ENCODE measurements around the gene ATP4B.
"Not testable (repeated sequence)": the region's sequence is repeated elsewhere in the genome, so short reads cannot be mapped to it uniquely, and the experiment has no call there.

ATP4B gene

GRCh38 chr13:113625965-113626721, 31.9 kb downstream of the ATP4B start:
- DNase-seq (ENCODE audit: low spot score) = no peak

- DNase-seq (ENCODE audit: low spot score) = not testable (repeated sequence)
Observed at GRCh38 chr13:113624640-113625304, 33.2 kb downstream of the ATP4B start.

DNA sequence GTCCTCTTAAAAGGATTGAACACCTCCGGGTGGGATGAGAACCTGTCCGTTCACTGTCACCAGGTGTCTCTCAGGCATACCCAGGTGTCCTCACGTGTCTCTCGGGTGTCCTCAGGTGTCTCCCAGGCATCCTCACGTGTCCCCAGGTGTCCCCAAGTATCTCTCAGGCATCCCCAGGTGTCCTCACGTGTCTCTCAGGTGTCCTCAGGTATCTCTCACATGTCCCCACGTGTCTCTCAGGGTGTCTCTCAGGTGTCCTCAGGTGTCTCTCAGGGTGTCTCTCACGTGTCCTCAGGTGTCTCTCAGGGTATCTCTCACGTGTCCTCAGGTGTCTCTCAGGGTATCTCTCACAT, 33.8 kb downstream of the ATP4B start:
- no peak for DNase-seq (ENCODE audit: low spot score)

DNA sequence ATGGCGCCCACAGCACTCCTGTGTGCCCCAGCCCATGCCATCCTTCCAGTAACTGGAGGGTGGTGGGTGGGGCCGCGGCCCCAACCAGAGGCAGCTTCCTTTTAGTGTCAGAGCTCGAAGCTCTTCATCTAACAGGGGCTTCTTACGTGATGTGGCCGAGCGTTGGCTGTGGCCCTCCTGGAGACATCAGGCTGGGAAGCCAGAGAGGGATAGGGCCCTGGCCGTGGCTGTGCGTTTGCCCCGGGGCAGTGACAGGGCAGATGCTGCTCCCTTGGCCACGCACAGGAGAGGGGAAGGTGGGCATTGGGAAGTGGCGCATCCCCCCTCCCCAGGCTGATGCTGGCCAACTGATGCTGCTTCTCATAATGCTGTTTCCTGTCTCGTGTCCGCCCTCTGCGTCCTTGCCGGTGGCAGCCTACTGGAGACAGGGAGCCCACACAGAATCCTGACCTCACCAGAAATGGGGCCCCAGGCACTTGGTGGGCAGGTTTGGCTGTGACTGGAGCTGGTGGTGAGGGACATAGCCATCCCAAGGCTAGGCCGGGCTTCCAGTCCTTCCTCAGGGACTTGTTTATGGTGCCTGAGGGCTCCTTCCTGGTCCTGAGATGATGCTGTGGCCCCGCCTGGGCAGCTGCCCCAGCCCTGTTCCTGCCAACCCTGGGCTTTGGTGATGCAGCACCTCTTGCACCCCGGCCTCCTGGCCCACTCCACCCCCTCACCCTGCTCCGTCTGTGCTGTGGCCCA, 34.3 kb downstream of the ATP4B start:
- DNase-seq (ENCODE audit: low spot score) = no peak

DNA sequence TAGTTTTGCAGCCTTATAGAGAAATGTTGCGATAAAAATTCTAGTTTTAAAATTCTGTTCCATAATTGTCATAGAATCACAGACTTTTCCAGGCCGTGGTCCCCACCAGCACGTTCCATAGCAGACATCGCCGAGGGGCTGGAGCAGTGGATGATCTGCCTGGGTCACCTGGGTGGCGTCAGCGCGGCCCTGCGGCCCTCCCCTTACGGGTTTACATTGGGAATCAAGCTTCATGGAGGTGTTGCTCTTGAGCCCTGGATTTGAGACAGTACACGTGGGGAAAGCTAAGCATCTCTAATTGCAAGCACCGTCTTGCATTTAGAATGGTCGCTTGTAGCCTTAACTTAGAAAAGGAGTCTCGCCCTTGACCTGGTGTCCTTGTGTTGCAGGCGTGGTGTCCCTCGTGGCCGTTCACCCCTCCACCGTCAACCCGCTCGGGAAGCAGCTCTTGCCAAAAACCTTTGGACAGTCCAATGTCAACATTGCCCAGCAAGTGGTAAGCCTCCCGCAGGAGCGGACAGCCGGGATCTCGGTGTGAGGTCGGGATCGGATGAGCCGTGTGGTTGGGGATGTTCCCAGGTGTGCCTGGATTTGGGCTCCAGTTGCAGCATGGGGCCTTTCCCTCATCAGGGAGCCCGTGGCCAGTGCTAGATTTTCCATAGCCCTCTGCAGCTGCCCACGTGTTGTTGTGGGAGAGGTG, 35.1 kb downstream of the ATP4B start:
- DNase-seq (ENCODE audit: low spot score) = no peak

DNA sequence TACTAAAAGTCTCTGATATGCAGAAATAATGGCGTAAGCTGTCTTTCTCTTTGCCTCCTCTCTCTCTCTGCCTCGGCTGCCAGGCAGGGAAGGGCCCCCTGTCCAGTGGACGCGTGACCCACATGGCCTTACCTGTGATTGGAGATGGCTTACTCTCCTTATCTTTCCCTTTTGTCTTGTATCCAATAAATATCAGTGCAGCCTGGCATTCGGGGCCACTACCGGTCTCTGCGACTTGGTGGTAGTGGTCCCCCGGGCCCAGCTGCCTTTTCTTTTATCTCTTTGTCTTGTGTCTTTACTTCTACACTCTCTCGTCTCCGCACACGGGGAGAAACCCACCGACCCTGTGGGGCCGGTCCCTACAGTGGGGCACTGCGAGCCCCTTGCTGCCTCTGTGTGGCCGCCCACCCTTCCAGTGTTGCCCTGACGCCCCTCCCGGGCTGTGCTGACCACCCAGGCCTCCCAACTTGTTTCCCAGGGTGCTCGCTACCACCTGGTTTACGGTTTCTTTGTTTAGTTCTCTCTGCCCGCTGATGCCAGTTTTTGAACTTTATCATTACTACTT, 35.9 kb downstream of the ATP4B start:
- DNase-seq (ENCODE audit: low spot score) = not testable (repeated sequence)

- DNase-seq (ENCODE audit: low spot score) = peak; percentile 16
Observed at GRCh38 chr13:113621498-113621897, 36.5 kb downstream of the ATP4B start.

- no peak for DNase-seq (ENCODE audit: low spot score)
Observed at GRCh38 chr13:113621046-113621445, 37.0 kb downstream of the ATP4B start.

DNA sequence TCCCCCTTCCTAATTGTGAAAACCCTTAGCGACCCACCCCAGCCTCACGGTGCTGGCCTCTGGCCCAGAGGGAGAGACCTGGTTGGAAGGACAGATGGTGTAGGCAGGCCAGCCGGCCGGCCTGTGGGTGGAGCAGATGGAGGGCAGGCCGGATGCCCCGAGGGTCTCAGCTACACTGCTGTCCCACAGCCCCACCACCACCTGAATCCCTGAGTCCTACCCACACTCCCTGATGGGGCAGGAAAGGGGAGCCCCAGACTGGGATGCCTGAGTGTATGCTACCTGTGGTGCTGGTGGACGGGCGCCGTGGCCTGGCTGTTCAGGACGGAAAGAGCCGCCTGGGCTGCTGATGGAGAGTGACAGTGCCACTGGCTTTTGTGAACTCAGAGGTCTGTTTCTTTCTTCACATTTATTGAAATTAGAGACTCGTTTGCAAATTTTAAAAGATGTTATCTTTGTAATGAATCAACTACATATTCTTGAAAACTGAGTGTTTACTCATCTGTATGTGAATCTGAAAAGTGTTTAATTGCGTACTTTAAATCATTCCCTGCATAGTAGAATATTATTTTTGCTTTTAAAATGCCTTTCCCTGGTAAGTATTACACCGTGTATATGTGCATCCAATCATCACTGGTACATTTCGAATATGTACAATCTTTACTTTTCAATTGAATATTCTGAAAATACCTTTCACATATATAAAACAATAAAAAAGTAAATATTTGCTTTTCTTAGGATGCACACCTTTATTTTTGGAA, 37.8 kb downstream of the ATP4B start:
- no peak for DNase-seq (ENCODE audit: low spot score)

DNA sequence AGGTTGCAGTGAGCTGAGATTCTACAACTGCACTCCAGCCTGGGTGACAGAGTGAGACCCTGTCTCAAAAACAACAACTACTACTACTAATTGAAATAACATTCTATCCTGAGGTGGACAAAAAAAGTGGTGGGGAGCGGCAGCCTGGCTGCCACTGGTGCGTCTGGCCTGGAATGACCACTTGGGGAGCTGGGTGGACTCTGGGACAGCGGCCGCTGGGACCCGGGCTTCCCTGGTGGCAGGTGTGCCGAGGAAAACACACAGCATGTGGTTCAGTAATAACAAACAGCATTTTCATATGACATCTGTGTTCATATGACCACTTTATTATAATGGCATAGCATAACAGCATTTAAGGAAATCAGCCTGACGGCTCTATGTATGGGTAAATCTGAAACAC, 39.5 kb downstream of the ATP4B start:
- DNase-seq (ENCODE audit: low spot score) = no peak

- DNase-seq (ENCODE audit: low spot score) = no peak
Observed at GRCh38 chr13:113617961-113618360, 40.0 kb downstream of the ATP4B start.

- no peak for DNase-seq (ENCODE audit: low spot score)
Observed at GRCh38 chr13:113616991-113617749, 40.8 kb downstream of the ATP4B start.

GRCh38 chr13:113616281-113616906, 41.6 kb downstream of the ATP4B start:
- DNase-seq (ENCODE audit: low spot score) = no peak

DNA sequence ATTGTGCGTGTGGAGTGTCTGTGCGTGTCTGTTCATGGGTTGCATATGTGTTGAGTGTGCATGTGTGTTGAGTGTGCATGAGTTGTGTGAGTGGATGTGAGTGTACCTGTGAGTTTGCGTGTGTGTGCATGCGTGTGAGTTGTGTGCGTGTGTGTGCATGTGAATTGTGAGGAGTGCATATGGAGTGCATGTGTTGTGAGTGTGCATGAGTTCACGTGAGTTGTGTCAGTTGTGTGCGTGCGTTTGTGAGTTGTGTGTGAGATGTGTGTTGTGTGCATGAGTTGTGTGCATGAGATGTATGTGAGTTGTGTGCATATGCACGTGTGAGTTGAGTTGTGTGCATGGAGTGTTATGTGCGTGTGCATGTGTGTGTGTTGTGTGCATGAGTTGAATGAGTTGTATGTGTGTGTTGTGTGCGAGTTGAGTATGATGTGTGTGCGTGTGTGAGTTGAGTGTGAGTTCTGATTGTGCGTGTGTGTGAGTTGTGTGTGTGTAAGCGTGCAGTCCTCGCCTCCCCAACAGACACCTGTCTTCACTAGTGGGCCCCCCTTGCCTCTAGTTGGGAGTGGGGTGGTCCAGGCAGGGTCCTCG, 44.1 kb downstream of the ATP4B start:
- DNase-seq (ENCODE audit: low spot score) = no peak

DNA sequence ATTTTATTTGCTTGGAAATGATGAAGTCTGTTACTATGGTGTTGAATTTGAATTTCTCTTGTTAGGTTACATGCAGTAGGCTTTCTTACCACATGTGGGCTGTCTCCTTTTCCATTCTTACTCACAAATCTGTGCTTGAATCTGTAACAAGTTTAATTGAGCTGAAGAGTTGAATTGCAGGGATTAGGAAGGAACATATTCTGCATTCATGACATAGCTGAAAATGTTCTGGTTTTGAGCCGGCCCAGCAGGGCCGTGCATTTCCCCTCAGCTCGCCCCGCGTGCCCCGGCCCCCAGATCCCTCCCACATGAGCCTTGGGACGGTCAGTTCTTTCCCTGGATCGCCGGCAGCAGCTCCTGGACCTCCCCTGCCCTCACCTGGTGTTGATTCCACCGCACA, 45.4 kb downstream of the ATP4B start:
- no peak for DNase-seq (ENCODE audit: low spot score)

- DNase-seq (ENCODE audit: low spot score) = no peak
Observed at GRCh38 chr13:113611996-113612395, 46.0 kb downstream of the ATP4B start.

DNA sequence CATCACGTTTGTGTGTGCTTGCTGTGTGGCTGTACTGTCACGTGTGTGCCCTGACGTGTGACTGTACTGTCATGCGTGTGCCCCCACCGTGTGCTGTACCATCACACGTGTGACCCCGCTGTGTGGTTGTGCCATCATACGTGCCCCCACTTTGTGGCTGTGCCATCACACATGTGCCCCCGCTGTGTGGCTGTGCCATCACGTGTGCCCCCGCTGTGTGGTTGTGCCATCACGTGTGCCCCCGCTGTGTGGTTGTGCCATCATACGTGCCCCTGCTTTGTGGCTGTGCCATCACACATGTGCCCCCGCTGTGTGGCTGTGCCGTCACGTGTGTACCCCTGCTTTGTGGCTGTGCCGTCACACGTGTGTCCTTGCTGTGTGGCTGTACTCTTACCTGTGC, 47.7 kb downstream of the ATP4B start:
- no peak for DNase-seq (ENCODE audit: low spot score)

DNA sequence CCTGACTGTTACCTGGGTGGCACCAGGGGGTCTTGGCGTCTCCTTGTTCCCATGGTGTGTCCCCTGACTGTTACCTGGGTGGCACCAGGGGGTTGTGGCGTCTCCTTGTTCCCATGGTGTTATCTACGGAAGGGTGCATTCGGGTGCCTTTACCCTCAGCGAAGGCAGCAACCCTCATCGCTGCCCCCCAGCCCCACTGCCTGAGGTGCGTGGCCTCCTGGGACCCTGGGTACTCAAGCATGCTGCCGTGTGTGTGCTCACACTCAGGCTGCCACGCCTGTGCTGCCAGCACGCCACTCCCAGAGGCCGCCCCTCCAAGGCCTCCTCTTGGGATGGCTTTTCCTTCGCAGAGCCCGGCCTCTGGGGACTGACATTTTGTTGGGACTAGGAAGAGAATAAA, 48.4 kb downstream of the ATP4B start:
- no peak for DNase-seq (ENCODE audit: low spot score)

DNA sequence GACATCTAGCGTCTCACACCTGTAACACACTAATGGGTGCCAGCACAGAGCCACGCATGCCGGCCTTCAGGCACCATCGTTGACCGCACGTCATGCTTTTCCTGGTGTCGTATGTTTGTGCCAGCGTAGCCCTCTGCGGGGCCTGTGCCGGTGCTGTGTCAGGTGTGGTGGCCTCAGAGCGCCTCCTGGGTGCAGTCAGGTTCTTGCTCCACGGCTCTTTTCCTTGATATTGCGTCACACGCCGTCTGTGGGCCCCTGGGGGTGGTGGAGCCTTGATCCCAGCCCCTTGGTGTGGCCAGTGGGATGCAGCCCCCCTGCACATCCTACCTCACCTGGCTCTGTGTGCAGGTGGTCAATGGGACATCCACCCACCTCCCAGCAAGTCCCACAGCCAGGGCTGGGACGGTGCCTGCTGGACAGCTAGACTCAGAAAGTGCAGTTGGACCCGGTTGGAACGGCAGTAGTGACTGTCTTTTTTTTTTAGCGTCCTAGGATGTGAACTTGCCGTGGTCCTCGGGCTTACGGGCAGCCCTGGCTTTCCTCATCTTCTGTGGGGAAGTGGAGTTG, 48.9 kb downstream of the ATP4B start:
- DNase-seq (ENCODE audit: low spot score) = no peak
